Progenitor cell of endocrine pancreas (in vitro differentiated cells): ENCODE measurements around the gene CPT1A. TPM values are rescaled to one million over a fixed set of nuclear protein-coding genes. Genes with fewer than 3 reads are reported as not detected.
A peak's percentile ranks its signal among the peaks of the same experiment; 100 is the strongest.
"Not testable (repeated sequence)": the region's sequence is repeated elsewhere in the genome, so short reads cannot be mapped to it uniquely, and the experiment has no call there.

Experiments used
- DNase-seq: peaks from one replicate; pipeline ENCODE4 v3.0.0; 2021; ENCODE audit warnings: low spot score; ENCODE audit not compliant: unreplicated experiment
- H3K27ac Mint-ChIP-seq: 2 replicates; pipeline ENCODE4 v1.8.0; 2021; ENCODE audit warnings: mild to moderate bottlenecking, moderate library complexity, mixed read lengths
- H3K27me3 Mint-ChIP-seq: 2 replicates; pipeline ENCODE4 v1.8.0; 2021; ENCODE audit warnings: mixed read lengths
- H3K36me3 Mint-ChIP-seq: 2 replicates; pipeline ENCODE4 v1.8.0; 2022; ENCODE audit warnings: mixed read lengths; ENCODE audit not compliant: insufficient read depth
- H3K4me1 Mint-ChIP-seq: 2 replicates; pipeline ENCODE4 v1.8.0; 2021; ENCODE audit warnings: low read depth, mixed read lengths
- H3K4me3 Mint-ChIP-seq: 2 replicates; pipeline ENCODE4 v1.8.0; 2021; ENCODE audit warnings: low read depth, mild to moderate bottlenecking, moderate library complexity, mixed read lengths
- H3K9me3 Mint-ChIP-seq: 2 replicates; pipeline ENCODE4 v1.8.0; 2021; ENCODE audit warnings: low read depth, mixed read lengths
- CTCF ChIP-seq: fragments of 200-600 bp; sonication (generic); IDR thresholded peaks from one replicate; pipeline ENCODE4 v1.5.0; 2021; ENCODE audit warnings: antibody characterized with exemption, mild to moderate bottlenecking; ENCODE audit not compliant: unreplicated experiment
- long read RNA-seq: library from polyadenylated mRNA; unstranded; transcript quantifications from one replicate; pipeline ENCODE4 v2.0.0, GENCODE V29; 2020
- total RNA-seq: library from RNA; stranded (reverse); gene quantifications from 2 replicates; pipeline ENCODE4 v1.2.1, GENCODE V29; 2021

Gene CPT1A
- 3.8 and 5.7 TPM in 2 replicates for total RNA-seq
- long read RNA-seq, full-length matches to known transcripts: 1 of 3 reads
- long read RNA-seq, partial matches to known transcripts: 1 of 3 reads
- long read RNA-seq, other reads (novel, unspliced or antisense): 1 of 3 reads

DNA sequence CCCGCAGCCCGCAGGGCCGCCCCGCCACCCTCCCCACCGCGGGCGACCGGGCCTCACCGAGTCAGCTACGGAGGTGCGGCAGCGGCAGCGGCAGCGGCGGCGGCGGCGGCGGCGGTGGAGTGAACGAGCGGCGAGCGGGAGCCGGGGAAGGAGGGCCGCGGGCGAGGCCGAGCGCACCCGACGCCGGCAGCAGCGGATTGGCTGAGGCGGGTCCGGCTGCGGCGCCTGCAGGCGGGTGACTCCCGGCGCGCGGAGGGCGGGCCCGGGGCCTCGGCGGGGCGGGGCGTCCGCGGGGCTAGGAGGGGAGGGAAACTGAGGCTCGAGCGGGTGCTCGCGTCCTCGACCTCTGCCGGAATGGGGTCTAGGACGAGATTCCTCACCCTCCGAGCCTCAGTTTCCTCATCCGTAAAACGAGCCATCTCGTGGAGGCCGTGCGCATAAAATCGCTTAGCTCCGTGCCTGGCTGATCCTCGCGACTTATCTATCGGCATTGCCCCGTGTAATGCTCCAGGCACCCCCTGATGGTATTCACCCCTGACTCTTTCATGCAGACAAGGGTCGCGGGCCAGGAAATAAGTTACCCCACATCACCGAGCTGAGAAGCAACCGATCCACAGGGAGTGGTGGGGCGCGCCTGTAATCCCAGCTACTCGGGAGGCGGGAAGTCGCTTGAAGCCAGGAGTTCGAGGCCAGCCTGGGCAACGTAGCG, at the start of gene CPT1A:
TSS of gene CPT1A (minus strand) at position 199 of the 709 bp plus-strand sequence. CDS start 26,442 bp downstream, outside the sequence.
- H3K9me3 Mint-ChIP-seq: no peaks in the 10 kb centered on the region
- peak; percentile 40 for DNase-seq
- no peaks in the 10 kb centered on the region for H3K36me3 Mint-ChIP-seq
- peaks cover 59% of the 10 kb centered on the region for H3K27me3 Mint-ChIP-seq
- H3K27ac Mint-ChIP-seq: no peak within 1 kb of the TSS
- H3K4me1 Mint-ChIP-seq: peaks cover 24% of the 10 kb centered on the region
- no peak within 1 kb of the TSS for H3K4me3 Mint-ChIP-seq
- TF ChIP-seq CTCF: no peak

DNA sequence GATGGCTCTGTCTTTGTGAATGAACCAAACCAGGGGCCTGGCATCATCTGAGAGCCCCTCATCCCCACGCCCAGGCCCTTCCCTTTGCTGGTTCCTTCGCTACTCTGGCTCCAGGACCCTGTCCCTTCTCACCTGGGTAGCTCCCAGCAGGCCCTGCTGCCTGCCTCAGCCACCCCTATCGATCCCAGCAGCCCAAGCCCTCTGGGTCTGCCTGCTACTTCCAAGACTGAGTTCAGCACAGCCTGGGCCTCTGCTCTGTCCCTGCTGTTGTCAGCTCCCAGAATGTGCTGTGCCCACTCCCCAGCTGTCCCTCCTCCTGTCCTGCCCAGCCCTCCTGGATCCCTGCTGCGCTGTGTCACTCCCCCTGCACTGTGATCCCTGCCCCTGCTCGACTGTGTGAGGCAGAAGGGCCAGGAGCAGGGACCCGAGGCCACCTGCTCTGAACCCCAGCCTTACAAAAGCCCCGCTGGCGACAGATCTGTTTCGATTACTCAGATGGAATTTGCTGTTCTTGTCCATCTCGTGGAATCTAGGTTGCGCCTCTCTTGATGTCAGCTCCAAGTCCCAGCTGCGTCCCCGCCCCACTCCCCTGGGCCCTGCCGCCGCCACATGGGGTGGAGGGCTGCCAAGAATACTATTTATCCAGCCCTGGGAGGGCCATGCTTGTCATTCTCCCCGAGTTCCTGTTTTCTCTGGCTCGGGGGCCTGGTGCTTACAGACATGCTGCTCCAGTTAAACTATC, 48.9 kb upstream of the CPT1A start:
- peaks cover 11% of the 10 kb centered on the region for H3K36me3 Mint-ChIP-seq
- H3K4me3 Mint-ChIP-seq: no peak overlapping the region
- no peaks in the 10 kb centered on the region for H3K27me3 Mint-ChIP-seq
- TF ChIP-seq CTCF: no peak
- no peaks in the 10 kb centered on the region for H3K4me1 Mint-ChIP-seq
- H3K27ac Mint-ChIP-seq: no peak overlapping the region
- H3K9me3 Mint-ChIP-seq: no peaks in the 10 kb centered on the region
- DNase-seq: no peak

DNA sequence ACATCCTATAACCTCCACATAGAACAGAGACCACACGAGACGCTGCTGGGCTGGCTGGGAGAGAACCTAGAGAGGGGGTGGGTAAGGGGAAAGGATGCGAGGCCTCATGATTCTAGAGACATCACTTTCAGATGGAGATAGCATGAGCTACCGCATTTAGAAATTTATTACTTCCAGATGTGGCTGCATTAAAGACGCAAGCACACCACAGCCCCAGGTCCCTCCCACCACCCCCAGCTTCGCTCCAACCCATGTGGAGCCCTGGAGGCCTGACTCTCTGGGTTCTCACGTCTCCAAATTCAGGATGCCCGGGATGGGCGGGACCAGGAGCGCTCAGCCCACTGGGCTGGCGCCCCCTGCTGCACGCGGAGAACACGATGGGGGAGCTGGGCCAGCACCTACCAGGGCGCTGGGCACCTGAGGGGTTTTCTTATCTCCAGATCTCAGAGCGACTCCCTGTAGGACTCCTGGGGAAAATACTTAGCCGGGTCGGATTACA, 48.3 kb upstream of the CPT1A start:
- Mint-ChIP-seq H3K36me3 (peaks cover 11% of the 10 kb centered on the region), H3K27me3 (no peaks in the 10 kb centered on the region), H3K27ac (no peak overlapping the region), H3K9me3 (no peaks in the 10 kb centered on the region), H3K4me3 (no peak overlapping the region), H3K4me1 (no peaks in the 10 kb centered on the region)
- no peak for DNase-seq
- TF ChIP-seq CTCF: peak; percentile 53

DNA sequence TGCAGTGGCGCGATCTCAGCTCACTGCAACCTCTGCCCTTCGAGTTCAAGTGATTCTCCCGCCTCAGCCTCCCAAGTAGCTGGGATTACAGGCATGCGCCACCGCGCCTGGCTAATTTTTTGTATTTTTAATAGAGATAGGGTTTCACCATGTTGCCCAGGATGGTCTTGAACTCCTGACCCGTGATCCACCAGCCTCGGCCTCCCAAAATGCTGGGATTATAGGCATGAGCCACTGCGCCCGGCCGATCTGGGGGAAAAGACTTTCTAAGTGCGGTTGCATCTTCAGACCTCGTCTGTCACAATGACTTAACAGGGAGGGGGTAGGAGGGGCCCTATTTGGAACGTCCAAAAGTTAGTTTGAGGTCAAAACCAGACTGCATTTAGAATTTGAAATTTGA, 43.1 kb upstream of the CPT1A start:
- not testable (repeated sequence) for DNase-seq, H3K36me3 Mint-ChIP-seq, H3K27me3 Mint-ChIP-seq, H3K4me3 Mint-ChIP-seq, H3K27ac Mint-ChIP-seq, H3K4me1 Mint-ChIP-seq, H3K9me3 Mint-ChIP-seq

- Mint-ChIP-seq H3K27me3 (no peaks in the 10 kb centered on the region), H3K36me3 (peaks cover 4% of the 10 kb centered on the region), H3K9me3 (no peaks in the 10 kb centered on the region), H3K4me3 (no peak overlapping the region), H3K27ac (no peak overlapping the region), H3K4me1 (no peaks in the 10 kb centered on the region)
- no peak for DNase-seq
- no peak for TF ChIP-seq CTCF
Measured at GRCh38 chr11:68882391-68882790, 40.7 kb upstream of the CPT1A start.
